Small intestine (tissue), 16 donors: Measurements from ENCODE around the gene RERG. TPM values are rescaled to one million over a fixed set of nuclear protein-coding genes. Genes with fewer than 3 reads are reported as not detected.

Experiments
- DNase-seq, 2 donors: peaks; one replicate each; pipeline versions ENCODE4 v3.0.0 to v3.0.0-alpha.2; 2013
- FAIRE-seq: peaks from 2 replicates; lab custom pipeline; 2012; peaks lifted over from hg19 to GRCh38; lab: Jason Lieb, UNC
- H3K27ac ChIP-seq, 3 donors: one replicate each; pipeline ENCODE4 v1.5.1; 2013; ENCODE audit warnings: low read length in 2 of 3, mild to moderate bottlenecking in 2 of 3, control low read depth in 1 of 3, inconsistent platforms in 1 of 3, low read depth in 1 of 3, moderate library complexity in 1 of 3
- H3K27me3 ChIP-seq, 3 donors: one replicate each; pipeline ENCODE4 v1.6.1; 2013; ENCODE audit warnings: low read length in 3 of 3, inconsistent platforms in 1 of 3; ENCODE audit not compliant: control insufficient read depth in 3 of 3, insufficient read depth in 3 of 3
- H3K36me3 ChIP-seq, 3 donors: one replicate each; pipeline ENCODE4 v1.6.1; 2013; ENCODE audit warnings: low read length in 3 of 3, inconsistent platforms in 1 of 3, low read depth in 1 of 3, mild to moderate bottlenecking in 1 of 3, moderate library complexity in 1 of 3; ENCODE audit not compliant: control insufficient read depth in 3 of 3, insufficient read depth in 2 of 3
- H3K4me1 ChIP-seq, 3 donors: one replicate each; pipeline ENCODE4 v1.6.1; 2013; ENCODE audit warnings: low read length in 2 of 3, inconsistent platforms in 1 of 3, low read depth in 1 of 3, mild to moderate bottlenecking in 1 of 3, moderate library complexity in 1 of 3; ENCODE audit not compliant: control insufficient read depth in 3 of 3, insufficient read depth in 2 of 3
- H3K4me3 ChIP-seq, 3 donors: one replicate each; pipeline ENCODE4 v1.5.1; 2013; ENCODE audit warnings: low read length in 3 of 3, control low read depth in 1 of 3, inconsistent platforms in 1 of 3, low read depth in 1 of 3, mild to moderate bottlenecking in 1 of 3, moderate library complexity in 1 of 3
- H3K9me3 ChIP-seq, 2 donors: one replicate each; pipeline ENCODE4 v1.6.1; 2013; ENCODE audit warnings: low read depth in 1 of 2, low read length in 1 of 2; ENCODE audit not compliant: control insufficient read depth in 2 of 2, insufficient read depth in 1 of 2
- WGBS, 3 donors: extraction: QIAGEN DNeasy Blood & Tissue Kit; methylation state at CpG; one replicate each; pipeline ENCODE4 v1.1.7; 2013; 5-methylcytosine and 5-hydroxymethylcytosine counted together
- long read RNA-seq, 10 donors: transcript quantifications; one replicate each; lab custom pipeline, GENCODE V29; 2026
- polyA plus RNA-seq, 4 donors: library from polyadenylated mRNA; stranded (reverse) in 3 of 4; unstranded in 1 of 4; fragments of 200-250 nt in 3 of 4; fragments of 120-200 nt in 1 of 4; gene quantifications; one replicate each; pipeline versions ENCODE4 v1.2.1 to v1.2.3, GENCODE V29; 2013
- donor health status: healthy with polysubstance abuse.
- donor health status: control.
- donor health status: control.
- donor health status: Bipolar disorder and iron deficiency.
- donor health status: healthy.

Gene RERG
- 1 to 10 TPM in 3 of 4 donors, under 1 TPM in 1; 0.45 to 4.9 (median 2.4) TPM for polyA plus RNA-seq
- long read RNA-seq, donor 1, partial matches to known transcripts = 0 of 2 reads
- long read RNA-seq, donor 1, other reads (novel, unspliced or antisense) = 0 of 2 reads
- long read RNA-seq, donor 2 = 0 reads
- long read RNA-seq, donor 3, partial matches to known transcripts = 0 of 1 reads
- long read RNA-seq, donor 3, other reads (novel, unspliced or antisense) = 0 of 1 reads
- long read RNA-seq, donor 4 = 0 reads
- long read RNA-seq, donor 5 = 0 reads
- long read RNA-seq, donor 6, partial matches to known transcripts = 0 of 1 reads
- long read RNA-seq, donor 6, other reads (novel, unspliced or antisense) = 0 of 1 reads
- long read RNA-seq, donor 7 = 0 reads
- long read RNA-seq, donor 8 = 0 reads
- long read RNA-seq, donor 9, partial matches to known transcripts = 0 of 1 reads
- long read RNA-seq, donor 9, other reads (novel, unspliced or antisense) = 0 of 1 reads
- long read RNA-seq, donor 10, partial matches to known transcripts = 0 of 5 reads
- long read RNA-seq, donor 10, other reads (novel, unspliced or antisense) = 0 of 5 reads

- peak; percentile 71 to 88 for DNase-seq
- H3K4me1 ChIP-seq = no peaks in the 10 kb centered on the region
- H3K4me3 ChIP-seq = peak within 1 kb of the TSS in 2 of 3 donors; percentile 39 to 52
- H3K9me3 ChIP-seq = no peaks in the 10 kb centered on the region
- peak within 1 kb of the TSS in 1 of 3 donors; percentile 74 for H3K27ac ChIP-seq
- no peaks in the 10 kb centered on the region for H3K36me3 ChIP-seq
- 1 to 5% (median 4%) methylated on average over 55 of the region's 55 CpGs for WGBS, 3 donors
- no peak for FAIRE-seq
- H3K27me3 ChIP-seq = peaks cover 0 to 13% (median 0%) of the 10 kb centered on the region in 3 donors
Observed at GRCh38 chr12:15220915-15221885, at the start of gene RERG. Gene RERG (minus strand): TSS chr12:15221417. CDS start chr12:15217489, 3,928 bp downstream.

DNA sequence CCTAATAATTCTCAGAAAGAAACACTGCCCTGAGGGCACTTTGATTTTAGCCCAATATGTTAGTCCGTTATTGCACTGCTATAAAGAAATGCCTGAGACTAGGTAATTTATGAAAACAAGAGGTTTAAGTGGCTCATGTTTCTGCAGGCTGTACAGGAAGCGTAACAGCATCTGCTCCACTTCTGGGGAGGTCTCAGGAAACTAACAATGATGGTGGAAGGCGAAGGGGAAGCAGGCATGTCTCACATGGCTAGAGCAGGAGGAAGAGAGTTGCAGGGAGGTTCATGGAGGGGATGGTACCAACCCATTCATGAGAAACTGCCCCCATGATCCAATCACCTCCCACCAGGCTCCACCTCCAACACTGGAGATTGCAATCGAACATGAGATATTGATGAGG, 49.4 kb upstream of the RERG start:
- FAIRE-seq (no peak), DNase-seq (no peak)
- Histone ChIP-seq H3K9me3 (no peaks in the 10 kb centered on the region), H3K36me3 (no peaks in the 10 kb centered on the region), H3K4me1 (peaks cover 0 to 4% (median 0%) of the 10 kb centered on the region in 3 donors), H3K4me3 (no peak overlapping the region), H3K27me3 (no peaks in the 10 kb centered on the region), H3K27ac (no peak overlapping the region)
- 63 to 75% (median 73%) methylated on average over 4 of the region's 4 CpGs for WGBS, 3 donors

GRCh38 chr12:15268927-15269552, 47.8 kb upstream of the RERG start:
- Histone ChIP-seq H3K4me3 (no peak overlapping the region), H3K9me3 (no peaks in the 10 kb centered on the region), H3K27me3 (no peaks in the 10 kb centered on the region), H3K36me3 (no peaks in the 10 kb centered on the region), H3K27ac (no peak overlapping the region), H3K4me1 (no peaks in the 10 kb centered on the region)
- FAIRE-seq (no peak), DNase-seq (peak; percentile 54 to 61)
- 0 to 1% (median 0%) methylated on average over 2 of the region's 2 CpGs for WGBS, 3 donors

GRCh38 chr12:15268309-15268708, 47.1 kb upstream of the RERG start:
- Histone ChIP-seq H3K27ac (no peak overlapping the region), H3K4me3 (no peak overlapping the region), H3K27me3 (no peaks in the 10 kb centered on the region), H3K4me1 (no peaks in the 10 kb centered on the region), H3K36me3 (no peaks in the 10 kb centered on the region), H3K9me3 (no peaks in the 10 kb centered on the region)
- 88 to 90% (median 90%) methylated on average over 1 of the region's 1 CpG for WGBS, 3 donors
- FAIRE-seq (no peak), DNase-seq (no peak)

DNA sequence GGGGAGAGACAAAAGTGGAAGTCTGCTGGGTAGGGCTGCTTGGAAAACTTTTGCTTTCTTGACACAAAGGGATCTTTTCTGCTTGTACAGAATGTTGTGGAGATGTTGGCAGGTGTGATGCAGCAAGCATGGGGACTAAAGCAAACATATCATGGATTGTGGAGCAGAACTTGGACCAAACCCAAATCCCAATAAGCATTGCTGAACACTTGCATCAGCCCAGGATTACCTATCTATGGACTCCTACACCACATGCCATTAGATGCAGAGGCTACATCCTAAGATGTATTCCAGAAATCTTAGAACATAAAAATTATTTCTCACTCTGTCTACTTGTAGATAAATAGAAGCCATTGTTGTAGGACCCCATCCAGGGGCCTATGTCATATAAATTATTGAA, 44.7 kb upstream of the RERG start:
- H3K4me1 ChIP-seq = no peaks in the 10 kb centered on the region
- FAIRE-seq = no peak
- DNase-seq = no peak
- H3K27ac ChIP-seq = no peak overlapping the region
- H3K9me3 ChIP-seq = no peaks in the 10 kb centered on the region
- H3K4me3 ChIP-seq = no peak overlapping the region
- H3K36me3 ChIP-seq = no peaks in the 10 kb centered on the region
- H3K27me3 ChIP-seq = no peaks in the 10 kb centered on the region

DNA sequence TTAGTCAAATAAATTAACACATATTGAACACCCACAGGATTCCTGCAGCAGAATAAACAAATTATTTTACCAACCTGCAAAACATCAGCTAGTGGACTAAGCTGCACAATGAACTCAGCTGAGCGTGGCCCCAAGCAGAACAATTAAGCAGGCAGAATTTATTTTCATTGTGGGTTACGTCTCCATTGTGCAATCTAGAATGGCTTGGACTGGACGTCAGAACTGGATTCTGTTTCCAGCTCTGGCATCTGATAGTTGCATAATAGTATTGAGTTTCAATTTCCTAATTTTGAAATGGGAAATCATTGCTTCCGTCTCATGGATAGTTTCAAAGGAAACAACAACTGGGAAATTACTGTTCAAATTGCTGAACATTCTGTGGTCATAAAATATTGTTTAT, 35.5 kb upstream of the RERG start:
- WGBS, 3 donors = 49 to 56% (median 52%) methylated on average over 4 of the region's 4 CpGs
- no peak for FAIRE-seq

GRCh38 chr12:15253990-15254389, 32.8 kb upstream of the RERG start:
- DNase-seq (no peak), FAIRE-seq (no peak)
- H3K27me3 ChIP-seq = no peaks in the 10 kb centered on the region
- no peaks in the 10 kb centered on the region for H3K4me1 ChIP-seq
- no peak overlapping the region for H3K4me3 ChIP-seq
- H3K27ac ChIP-seq = no peak overlapping the region
- WGBS, 3 donors = 63 to 70% (median 63%) methylated on average over 1 of the region's 1 CpG
- H3K36me3 ChIP-seq = no peaks in the 10 kb centered on the region
- H3K9me3 ChIP-seq = no peaks in the 10 kb centered on the region

More for the DNA sequence above, 35.5 kb upstream of the RERG start:
- Histone ChIP-seq H3K4me1 (no peaks in the 10 kb centered on the region), H3K27me3 (no peaks in the 10 kb centered on the region), H3K36me3 (no peaks in the 10 kb centered on the region), H3K27ac (no peak overlapping the region), H3K9me3 (no peaks in the 10 kb centered on the region), H3K4me3 (no peak overlapping the region)
- no peak for DNase-seq

GRCh38 chr12:15244926-15245325, 23.7 kb upstream of the RERG start:
- Histone ChIP-seq H3K36me3 (no peaks in the 10 kb centered on the region), H3K9me3 (no peaks in the 10 kb centered on the region), H3K4me1 (no peaks in the 10 kb centered on the region), H3K27ac (no peak overlapping the region), H3K4me3 (no peak overlapping the region), H3K27me3 (no peaks in the 10 kb centered on the region)
- 81 to 90% (median 82%) methylated on average over 4 of the region's 4 CpGs for WGBS, 3 donors
- FAIRE-seq = no peak
- no peak for DNase-seq
